Transverse colon (tissue), 4 donors: Measurements from ENCODE around the gene IGF1. TPM values are rescaled to one million over a fixed set of nuclear protein-coding genes. Genes with fewer than 3 reads are reported as not detected.

ENCODE experiments used
- DNase-seq: peaks from one replicate; pipeline ENCODE4 v3.0.0-alpha.2; 2019
- H3K27ac ChIP-seq, 4 donors: fragments of 200-600 bp; sonication (generic); 2 replicates each; pipeline ENCODE4 v1.5.1; 2016 to 2018; ENCODE audit warnings: inconsistent platforms in 4 of 4
- H3K27me3 ChIP-seq: fragments of 200-600 bp; sonication (generic); 2 replicates; pipeline ENCODE4 v1.5.1; 2017; ENCODE audit warnings: inconsistent platforms
- H3K36me3 ChIP-seq, 4 donors: fragments of 200-600 bp; sonication (generic); 2 replicates each; pipeline ENCODE4 v1.5.1; 2017 to 2019; ENCODE audit warnings: inconsistent platforms in 4 of 4
- H3K4me1 ChIP-seq, 4 donors: fragments of 200-600 bp; sonication (generic); 2 replicates each; pipeline ENCODE4 v1.5.1; 2017 to 2020; ENCODE audit warnings: inconsistent platforms in 4 of 4
- H3K4me3 ChIP-seq, 4 donors: fragments of 200-600 bp; sonication (generic); 1 replicate in 1 of 4; 2 replicates in 3 of 4; pipeline versions ENCODE4 v1.5.1 to v1.6.1; 2017 to 2019; ENCODE audit warnings: inconsistent platforms in 4 of 4
- H3K9me3 ChIP-seq, 2 donors: fragments of 200-600 bp; sonication (generic); 2 replicates each; pipeline ENCODE4 v1.5.1; 2017 to 2019; ENCODE audit warnings: inconsistent platforms in 2 of 2
- EP300 ChIP-seq: sonication (generic); formaldehyde crosslinking; IDR thresholded peaks from one replicate; pipeline ENCODE4 v1.6.1; 2017; ENCODE audit warnings: antibody characterized with exemption, low read depth
- POLR2A ChIP-seq: fragments of 450-650 bp; IDR thresholded peaks from one replicate; pipeline ENCODE4 v1.6.1; 2016; ENCODE audit warnings: antibody characterized with exemption, mild to moderate bottlenecking, moderate library complexity
- POLR2AphosphoS5 ChIP-seq, 3 donors: sonication (generic); formaldehyde crosslinking; IDR thresholded peaks; one replicate each; pipeline ENCODE4 v1.6.1; 2016; ENCODE audit warnings: antibody characterized with exemption in 3 of 3
- WGBS, 2 donors: methylation state at CpG; one replicate each; pipeline ENCODE4 v1.1.5; 2018; ENCODE audit warnings: low coverage in 1 of 2; 5-methylcytosine and 5-hydroxymethylcytosine counted together
- in situ Hi-C, 4 donors: fragments of 200-750 bp; cut with MboI; loops; one replicate each; pipeline versions ENCODE4 v1.15.0 to v1.15.1; 2017; ENCODE audit warnings: low sequenced_read_pairs in 3 of 4, low pct_ligation_motif_present in 1 of 4, low pct_unique_long_range_greater_than_20kb in 1 of 4
- intact Hi-C: fragments of 100-400 bp; cut with DNase I; formaldehyde crosslinking; loops from one replicate; pipeline ENCODE4 v1.15.1; 2023; ENCODE audit warnings: low total_unique reads
- total RNA-seq, 4 donors: library from RNA; depleted of rRNA; stranded (reverse); fragments of >200 nt; gene quantifications; one replicate each; pipeline ENCODE4 v1.1.0, GENCODE V29; 2016
- TF ChIP-seq, protein P1 (sequence below), 5 experiments: fragments of 200-600 bp in 3 of 5; fragments of 450-650 bp in 2 of 5; sonication (generic) in 3 of 5; IDR thresholded peaks; 1 replicate in 2 of 5; 2 replicates in 3 of 5; pipeline ENCODE4 v1.5.1; 2016 to 2017; ENCODE audit warnings: antibody characterized with exemption in 5 of 5, inconsistent platforms in 3 of 5, mild to moderate bottlenecking in 2 of 5, moderate library complexity in 1 of 5

The IGF1 gene
- total RNA-seq, 4 donors from 2014 or later = 2.2 to 15.5 (median 5.4) TPM

DNA sequence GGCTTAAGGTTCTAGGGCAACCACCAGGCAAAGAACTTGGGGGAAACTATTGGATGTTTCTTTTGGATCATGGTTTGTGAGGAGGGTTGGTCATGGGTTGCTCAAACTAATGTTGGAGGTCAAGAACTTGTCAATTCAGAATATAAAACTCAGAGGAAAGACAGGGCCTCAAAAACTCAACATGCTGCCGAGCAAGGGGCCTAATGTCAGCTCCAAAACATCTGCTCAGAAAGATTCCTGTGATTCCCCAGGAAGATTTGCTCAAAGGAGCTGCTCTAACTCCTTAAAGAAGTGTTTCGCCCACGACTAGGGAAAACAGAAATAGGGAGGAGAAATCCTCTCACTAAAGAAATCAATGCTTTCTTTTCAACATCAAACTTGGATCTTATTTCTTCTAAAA is 3.7 kb upstream of the IGF1 start:
- intact Hi-C loops (loop anchor here (5.0 kb wide), 1 partner anchor 542 kb away; no protein-coding TSS in a partner anchor), in situ Hi-C loops (loop anchor here (10.0 to 25.0 kb wide), 3 partner anchors 539 to 549 kb away; no protein-coding TSS in a partner anchor)
- Histone ChIP-seq H3K27me3 (no peaks in the 10 kb centered on the region), H3K4me1 (peaks cover 0 to 27% (median 5%) of the 10 kb centered on the region in 4 donors), H3K9me3 (no peaks in the 10 kb centered on the region), H3K4me3 (peak overlapping the region in 2 of 4 donors; percentile 15 to 26), H3K36me3 (no peaks in the 10 kb centered on the region), H3K27ac (peak overlapping the region; percentile 35 to 60 (median 36))
- TF ChIP-seq EP300 (no peak), POLR2AphosphoS5 (IDR thresholded peaks at IDR 0.05) (no peak), POLR2A (no peak)
- TF ChIP-seq, protein P1, sequence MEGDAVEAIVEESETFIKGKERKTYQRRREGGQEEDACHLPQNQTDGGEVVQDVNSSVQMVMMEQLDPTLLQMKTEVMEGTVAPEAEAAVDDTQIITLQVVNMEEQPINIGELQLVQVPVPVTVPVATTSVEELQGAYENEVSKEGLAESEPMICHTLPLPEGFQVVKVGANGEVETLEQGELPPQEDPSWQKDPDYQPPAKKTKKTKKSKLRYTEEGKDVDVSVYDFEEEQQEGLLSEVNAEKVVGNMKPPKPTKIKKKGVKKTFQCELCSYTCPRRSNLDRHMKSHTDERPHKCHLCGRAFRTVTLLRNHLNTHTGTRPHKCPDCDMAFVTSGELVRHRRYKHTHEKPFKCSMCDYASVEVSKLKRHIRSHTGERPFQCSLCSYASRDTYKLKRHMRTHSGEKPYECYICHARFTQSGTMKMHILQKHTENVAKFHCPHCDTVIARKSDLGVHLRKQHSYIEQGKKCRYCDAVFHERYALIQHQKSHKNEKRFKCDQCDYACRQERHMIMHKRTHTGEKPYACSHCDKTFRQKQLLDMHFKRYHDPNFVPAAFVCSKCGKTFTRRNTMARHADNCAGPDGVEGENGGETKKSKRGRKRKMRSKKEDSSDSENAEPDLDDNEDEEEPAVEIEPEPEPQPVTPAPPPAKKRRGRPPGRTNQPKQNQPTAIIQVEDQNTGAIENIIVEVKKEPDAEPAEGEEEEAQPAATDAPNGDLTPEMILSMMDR (IDR thresholded peaks at IDR 0.05) = no peak
- DNase-seq = no peak
- WGBS, 2 donors = 50 to 59% methylated on average over 2 to 3 of the region's 3 CpGs

DNA sequence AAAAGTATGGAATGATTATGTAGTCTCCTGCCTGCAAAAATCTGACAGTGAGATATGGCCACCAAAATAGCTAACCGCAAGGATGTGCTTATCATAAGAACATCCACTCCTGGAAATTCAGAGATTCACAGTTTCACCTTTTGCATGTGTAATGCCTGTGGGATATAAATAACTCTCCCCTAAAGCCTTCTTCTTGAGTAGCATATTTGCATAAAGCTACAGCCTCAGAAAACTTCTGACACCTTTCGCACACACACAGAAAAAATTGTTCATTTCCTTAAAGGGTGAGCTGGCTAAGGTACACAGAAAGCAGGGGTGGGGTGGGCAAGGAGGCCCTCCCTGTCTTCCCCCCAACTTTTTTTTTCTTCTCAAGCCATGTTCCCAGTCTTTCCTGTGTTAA is 3.1 kb upstream of the IGF1 start:
- Histone ChIP-seq H3K9me3 (no peaks in the 10 kb centered on the region), H3K27me3 (no peaks in the 10 kb centered on the region), H3K36me3 (no peaks in the 10 kb centered on the region), H3K27ac (peak overlapping the region; percentile 35 to 60 (median 36)), H3K4me1 (peaks cover 0 to 31% (median 5%) of the 10 kb centered on the region in 4 donors), H3K4me3 (no peak overlapping the region)
- 83 to 100% methylated on average over 1 to 2 of the region's 2 CpGs for WGBS, 2 donors
- no peak for DNase-seq
- TF ChIP-seq EP300 (no peak), POLR2A (no peak), POLR2AphosphoS5 (IDR thresholded peaks at IDR 0.05) (no peak)
- TF ChIP-seq, protein P1 (IDR thresholded peaks at IDR 0.05) = no peak
- in situ Hi-C loops = loop anchor here (10.0 to 25.0 kb wide), 3 partner anchors 539 to 549 kb away; no protein-coding TSS in a partner anchor
- intact Hi-C loops = loop anchor here (5.0 kb wide), 1 partner anchor 541 kb away; no protein-coding TSS in a partner anchor

DNA sequence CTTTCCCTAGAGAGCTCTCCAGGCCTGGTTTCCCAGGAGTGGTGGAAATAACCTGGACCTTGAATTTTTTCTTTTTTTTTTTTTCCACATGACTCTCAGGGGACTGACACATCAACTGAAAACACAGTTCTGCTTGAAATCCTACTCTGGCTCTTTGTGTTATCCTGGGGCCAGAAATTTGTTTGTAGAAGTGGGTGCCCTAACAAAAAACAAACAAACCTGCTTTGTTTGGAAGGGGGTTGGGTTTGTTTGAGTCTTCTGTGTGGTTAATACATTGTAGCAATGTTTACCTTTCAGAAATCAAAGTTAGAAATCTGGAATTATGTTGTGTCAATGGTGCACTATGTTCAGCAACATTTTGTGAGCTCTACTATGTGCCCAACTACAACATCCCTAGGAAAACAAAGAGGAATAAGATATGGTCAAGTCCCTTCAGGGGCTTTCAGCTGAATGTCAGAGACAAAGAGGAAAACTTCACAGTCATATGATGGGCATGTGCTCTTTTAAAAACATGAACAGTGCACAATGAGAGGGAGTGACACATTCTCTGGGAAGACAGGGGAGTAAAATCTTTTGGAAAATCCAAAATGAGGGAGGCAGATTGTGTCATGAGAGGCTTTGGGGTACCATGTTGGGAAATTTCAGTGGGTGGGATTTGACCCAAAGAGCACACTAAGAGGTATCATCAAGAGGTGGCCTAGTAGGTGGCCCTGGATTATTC is 1.5 kb upstream of the IGF1 start:
- Histone ChIP-seq H3K27ac (peak overlapping the region in 1 of 4 donors; percentile 35), H3K9me3 (no peaks in the 10 kb centered on the region), H3K4me3 (no peak overlapping the region), H3K36me3 (no peaks in the 10 kb centered on the region), H3K27me3 (no peaks in the 10 kb centered on the region), H3K4me1 (peaks cover 0 to 31% (median 5%) of the 10 kb centered on the region in 4 donors)
- TF ChIP-seq POLR2A (no peak), EP300 (no peak), POLR2AphosphoS5 (IDR thresholded peaks at IDR 0.05) (no peak)
- TF ChIP-seq, protein P1 (IDR thresholded peaks at IDR 0.05) = no peak
- intact Hi-C loops = loop anchor here (5.0 kb wide), 1 partner anchor 540 kb away; no protein-coding TSS in a partner anchor
- DNase-seq = no peak
- in situ Hi-C loops = loop anchor here (10.0 to 25.0 kb wide), 3 partner anchors 537 to 547 kb away; no protein-coding TSS in a partner anchor

DNA sequence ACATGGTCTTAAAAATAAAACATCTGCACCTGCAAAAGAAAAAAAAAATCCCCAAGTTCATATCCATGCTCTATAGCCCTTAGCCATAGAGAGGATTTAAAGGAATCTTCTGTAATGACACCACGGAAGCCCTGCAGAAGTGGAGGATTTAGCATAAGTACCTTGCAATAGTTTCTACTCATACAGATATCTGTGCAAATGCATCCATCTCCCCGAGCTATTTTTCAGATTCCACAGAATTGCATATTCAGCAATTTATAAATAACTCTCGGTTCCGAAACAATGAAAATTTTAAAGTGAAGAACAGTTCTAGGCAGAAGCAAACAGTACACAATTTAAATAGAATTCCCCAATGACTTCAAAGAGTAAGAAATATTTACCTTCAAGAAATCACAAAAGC is 424 bp downstream of the IGF1 start:
- in situ Hi-C loops = loop anchor here (10.0 to 25.0 kb wide), 3 partner anchors 535 to 545 kb away; no protein-coding TSS in a partner anchor
- H3K27me3 ChIP-seq = no peaks in the 10 kb centered on the region
- H3K27ac ChIP-seq = peak overlapping the region; percentile 47 to 64 (median 53)
- H3K4me1 ChIP-seq = peaks cover 0 to 31% (median 7%) of the 10 kb centered on the region in 4 donors
- no peaks in the 10 kb centered on the region for H3K9me3 ChIP-seq
- no peak for DNase-seq
- H3K36me3 ChIP-seq = no peaks in the 10 kb centered on the region
- intact Hi-C loops = loop anchor here (5.0 kb wide), 1 partner anchor 538 kb away; no protein-coding TSS in a partner anchor
- TF ChIP-seq, protein P1 (IDR thresholded peaks at IDR 0.05) = no peak
- no peak for TF ChIP-seq POLR2A
- no peak for TF ChIP-seq EP300
- no peak for TF ChIP-seq POLR2AphosphoS5 (IDR thresholded peaks at IDR 0.05)
- 51 to 59% methylated on average over 3 to 4 of the region's 4 CpGs for WGBS, 2 donors
- H3K4me3 ChIP-seq = peak overlapping the region in 2 of 4 donors; percentile 7 to 34
